IMR-90 (cell line): ENCODE data around the gene SAA1. TPM values are rescaled to one million over a fixed set of nuclear protein-coding genes. Genes with fewer than 3 reads are reported as not detected.

Source experiments
- ATAC-seq: fragments of 200-7000 bp; cut with Tn5 transposase; 2 replicates; pipeline ENCODE4 v1.9.1; 2020; ENCODE audit warnings: low read depth, mild to moderate bottlenecking, moderate library complexity
- BruUV-seq: library from RNA; stranded (reverse); fragments of 400-500 nt; replicated peaks from 2 replicates; lab custom pipeline; 2021; lab: Mats Ljungman, UMichigan
- CTCF ChIA-PET: fragments of 300-600 bp; formaldehyde crosslinking; extraction: SDS; loops from one replicate; lab custom pipeline; 2021; ENCODE audit warnings: antibody characterized with exemption; lab: Yijun Ruan, JAX
- POLR2A ChIA-PET: fragments of 300-600 bp; sonication (Branson Sonifier 250); formaldehyde crosslinking; loops from one replicate; lab custom pipeline; 2022; ENCODE audit warnings: antibody characterized with exemption; ENCODE audit not compliant: unreplicated experiment; lab: Charles Lee
- DNase-seq: peaks from one replicate; pipeline ENCODE4 v3.0.0; 2013
- H2AFZ ChIP-seq: replicated peaks from 2 replicates; pipeline ENCODE3; 2013; ENCODE audit warnings: low read length, mild to moderate bottlenecking; ENCODE audit not compliant: poor library complexity
- H2AK5ac ChIP-seq: 2 replicates; pipeline ENCODE4 v1.6.1; 2013; ENCODE audit warnings: low read depth, low read length, inconsistent platforms
- H2AK9ac ChIP-seq: replicated peaks from 2 replicates; pipeline ENCODE3; 2013; ENCODE audit warnings: mild to moderate bottlenecking, low read depth, low read length, moderate library complexity; ENCODE audit not compliant: poor library complexity
- H2BK120ac ChIP-seq: 2 replicates; pipeline ENCODE4 v1.6.1; 2013; ENCODE audit warnings: low read depth, low read length, inconsistent platforms
- H2BK15ac ChIP-seq: 3 replicates; pipeline ENCODE4 v1.6.1; 2013; ENCODE audit warnings: low read depth, low read length, inconsistent platforms
- H2BK20ac ChIP-seq: 2 replicates; pipeline ENCODE4 v1.6.1; 2013; ENCODE audit warnings: low read depth, mild to moderate bottlenecking, inconsistent platforms, low read length, moderate library complexity
- H2BK5ac ChIP-seq: 2 replicates; pipeline ENCODE4 v1.6.1; 2013; ENCODE audit warnings: mild to moderate bottlenecking, low read depth, low read length, inconsistent platforms; ENCODE audit not compliant: poor library complexity, severe bottlenecking
- H3K14ac ChIP-seq: replicated peaks from 2 replicates; pipeline ENCODE4 v1.6.1; 2013; ENCODE audit warnings: low read depth, low read length, inconsistent platforms
- H3K18ac ChIP-seq: 2 replicates; pipeline ENCODE4 v1.6.1; 2013; ENCODE audit warnings: low read depth, low read length, control low read depth
- H3K23ac ChIP-seq: 2 replicates; pipeline ENCODE4 v1.6.1; 2013; ENCODE audit warnings: low read depth, low read length, inconsistent platforms
- H3K27ac ChIP-seq: 2 replicates; pipeline ENCODE4 v1.5.1; 2013; ENCODE audit warnings: mild to moderate bottlenecking, control low read depth, low read length; ENCODE audit not compliant: insufficient read depth
- H3K27me3 ChIP-seq: 2 replicates; pipeline ENCODE4 v1.6.1; 2013; ENCODE audit warnings: low read length; ENCODE audit not compliant: control insufficient read depth, insufficient read depth
- H3K36me3 ChIP-seq: 2 replicates; pipeline ENCODE4 v1.6.1; 2013; ENCODE audit warnings: low read length, mixed read lengths; ENCODE audit not compliant: control insufficient read depth, insufficient read depth
- H3K4ac ChIP-seq: 2 replicates; pipeline ENCODE4 v1.6.1; 2013; ENCODE audit warnings: low read depth, low read length, inconsistent platforms
- H3K4me1 ChIP-seq: 2 replicates; pipeline ENCODE4 v1.6.1; 2013; ENCODE audit warnings: low read length, mixed read lengths; ENCODE audit not compliant: control insufficient read depth, insufficient read depth
- H3K4me2 ChIP-seq: 2 replicates; pipeline ENCODE4 v1.6.1; 2013; ENCODE audit warnings: low read depth, mild to moderate bottlenecking, control low read depth, low read length, moderate library complexity
- H3K4me3 ChIP-seq: 2 replicates; pipeline ENCODE4 v1.5.1; 2013; ENCODE audit warnings: low read depth, mild to moderate bottlenecking, control low read depth, low read length, moderate library complexity; ENCODE audit not compliant: insufficient read depth
- H3K56ac ChIP-seq: 2 replicates; pipeline ENCODE4 v1.6.1; 2013; ENCODE audit warnings: low read length, inconsistent platforms; ENCODE audit not compliant: insufficient read depth; ENCODE audit errors: extremely low read depth
- H3K79me1 ChIP-seq, 2 experiments: 2 replicates each; pipeline ENCODE4 v1.6.1; 2013; ENCODE audit warnings: low read length in 2 of 2, inconsistent platforms in 1 of 2, low read depth in 1 of 2
- H3K9ac ChIP-seq: 2 replicates; pipeline ENCODE4 v1.6.1; 2013; ENCODE audit warnings: low read depth, low read length, control low read depth
- H3K9me1 ChIP-seq: 2 replicates; pipeline ENCODE4 v1.6.1; 2013; ENCODE audit warnings: low read length, inconsistent platforms; ENCODE audit not compliant: insufficient read depth
- H3K9me3 ChIP-seq: 2 replicates; pipeline ENCODE4 v1.6.1; 2013; ENCODE audit warnings: low read length; ENCODE audit not compliant: control insufficient read depth, insufficient read depth
- H4K20me1 ChIP-seq: 2 replicates; pipeline ENCODE4 v1.6.1; 2013; ENCODE audit warnings: low read length, inconsistent platforms; ENCODE audit not compliant: insufficient read depth
- H4K5ac ChIP-seq: 2 replicates; pipeline ENCODE4 v1.6.1; 2013; ENCODE audit warnings: mild to moderate bottlenecking, low read depth, low read length, control low read depth
- H4K8ac ChIP-seq, 2 experiments: 2 replicates each; pipeline ENCODE4 v1.6.1; 2013; ENCODE audit warnings: low read depth in 2 of 2, low read length in 2 of 2, control low read depth in 1 of 2, inconsistent platforms in 1 of 2
- H4K91ac ChIP-seq: 2 replicates; pipeline ENCODE4 v1.6.1; 2013; ENCODE audit warnings: low read depth, low read length, inconsistent platforms; ENCODE audit not compliant: insufficient read depth
- CEBPB ChIP-seq: IDR thresholded peaks from 2 replicates; pipeline ENCODE4 v1.6.1; 2012; ENCODE audit warnings: low read depth, low read length, improper control_type of control experiment
- FOS ChIP-seq: fragments of 150-350 bp; IDR thresholded peaks from 2 replicates; pipeline ENCODE4 v1.6.1; 2016; ENCODE audit warnings: low read depth, low read length
- POLR2A ChIP-seq: IDR thresholded peaks from 2 replicates; pipeline ENCODE4 v1.6.1; 2012; ENCODE audit warnings: mild to moderate bottlenecking, low read depth, low read length
- RAD21 ChIP-seq: IDR thresholded peaks from 2 replicates; pipeline ENCODE4 v1.6.1; 2012; ENCODE audit warnings: low read length, improper control_type of control experiment
- RCOR1 ChIP-seq: IDR thresholded peaks from 2 replicates; pipeline ENCODE4 v1.6.1; 2012; ENCODE audit warnings: mild to moderate bottlenecking, low read length, improper control_type of control experiment; ENCODE audit not compliant: insufficient replicate concordance
- WGBS, 2 experiments: methylation state at CpG; one replicate each; pipeline versions ENCODE4 v1.1.5 to v1.1.7; 2013; ENCODE audit warnings: missing lambda C conversion rate in 2 of 2; ENCODE audit not compliant: insufficient read length in 1 of 2; ENCODE audit errors: extremely low coverage in 2 of 2; 5-methylcytosine and 5-hydroxymethylcytosine counted together
- dilution Hi-C: fragments of 300-500 bp; cut with HindIII; formaldehyde crosslinking; loops from one replicate; pipeline ENCODE4 v1.14.3; 2018; ENCODE audit warnings: low sequenced_read_pairs; ENCODE audit not compliant: unreplicated experiment
- in situ Hi-C: fragments of 300-500 bp; cut with MboI; formaldehyde crosslinking; loops from 3 replicates; pipeline ENCODE4 v1.14.3; 2019; ENCODE audit warnings: low sequenced_read_pairs, inconsistent platforms, mixed read lengths
- intact Hi-C: fragments of 100-400 bp; cut with micrococcal nuclease; formaldehyde crosslinking; loops from 2 replicates; pipeline ENCODE4 v1.10.0; 2022
- polyA plus RNA-seq, 3 experiments: library from polyadenylated mRNA; depleted of rRNA; stranded (reverse); fragments of >200 nt; gene quantifications; 2 replicates each; pipeline ENCODE4 v1.2.3, GENCODE V29; 2012; ENCODE audit warnings: low replicate concordance in 1 of 3
- total RNA-seq: library from RNA; depleted of rRNA; stranded (reverse); fragments of >200 nt; gene quantifications from 2 replicates; pipeline ENCODE4 v1.2.3, GENCODE V29; 2012
- TF ChIP-seq, protein P1 (sequence below): fragments of 150-350 bp; IDR thresholded peaks from 2 replicates; pipeline ENCODE4 v1.6.1; 2016; ENCODE audit warnings: low read depth, mild to moderate bottlenecking, low read length, moderate library complexity, borderline replicate concordance

SAA1 gene
- total and polyA plus RNA-seq, 2 of the 4 experiments (the other 2 are of a cell fraction): not detected

- dilution Hi-C loops (no loop called here), intact Hi-C loops (no loop called here), in situ Hi-C loops (no loop called here)
- H3K36me3 ChIP-seq: peaks cover 13% of the 10 kb centered on the region
- peaks cover 9% of the 10 kb centered on the region for H3K4me1 ChIP-seq
- no peak overlapping the region for H2AFZ ChIP-seq
- peak overlapping the region; percentile 59 for H2BK120ac ChIP-seq
- no peak overlapping the region for H3K4me3 ChIP-seq
- ChIA-PET CTCF (no interaction called here), POLR2A (interaction anchor here (0.8 kb wide), 1 partner anchor 69 kb away, joined by 5 read pairs; no protein-coding TSS in a partner anchor)
- no peak overlapping the region for H3K56ac ChIP-seq
- no peak overlapping the region; the same call in 1 of the 2 replicates for H2BK20ac ChIP-seq
- H4K91ac ChIP-seq: peak overlapping the region; percentile 66; the same call in 1 of the 2 replicates
- H3K79me1 ChIP-seq: peaks cover 22 to 42% of the 10 kb centered on the region in 2 experiments
- no TSS peak for BruUV-seq
- H2AK5ac ChIP-seq: peak overlapping the region; percentile 61; the same call in 1 of the 2 replicates
- ATAC-seq (peak; percentile 8; the same call in 1 of the 2 replicates), DNase-seq (peak; percentile 36)
- peak overlapping the region; percentile 52 for H3K18ac ChIP-seq
- H3K27me3 ChIP-seq: no peaks in the 10 kb centered on the region
- no peak overlapping the region for H3K23ac ChIP-seq
- H3K27ac ChIP-seq: peak overlapping the region; percentile 37; the same call in 1 of the 2 replicates
- H4K5ac ChIP-seq: 0 out of 2 replicates have a peak overlapping the region, but pooled peaks have one; percentile 4
- H3K9me1 ChIP-seq: peaks cover 6% of the 10 kb centered on the region; the same call in 1 of the 2 replicates
- no peak overlapping the region for H3K4me2 ChIP-seq
- no peak overlapping the region for H4K8ac ChIP-seq
- H3K9ac ChIP-seq: no peak overlapping the region
- no peak overlapping the region; the same call in 2 of the 3 replicates for H2BK15ac ChIP-seq
- WGBS, 2 experiments: 50% methylated on average over 1 of the region's 10 CpGs; no CpG with 5 or more reads in 1 of the 2 experiments
- H2BK5ac ChIP-seq: peak overlapping the region; percentile 21
- peak overlapping the region; percentile 31 for H3K4ac ChIP-seq
- no peak overlapping the region for H2AK9ac ChIP-seq
- TF ChIP-seq, protein P1, sequence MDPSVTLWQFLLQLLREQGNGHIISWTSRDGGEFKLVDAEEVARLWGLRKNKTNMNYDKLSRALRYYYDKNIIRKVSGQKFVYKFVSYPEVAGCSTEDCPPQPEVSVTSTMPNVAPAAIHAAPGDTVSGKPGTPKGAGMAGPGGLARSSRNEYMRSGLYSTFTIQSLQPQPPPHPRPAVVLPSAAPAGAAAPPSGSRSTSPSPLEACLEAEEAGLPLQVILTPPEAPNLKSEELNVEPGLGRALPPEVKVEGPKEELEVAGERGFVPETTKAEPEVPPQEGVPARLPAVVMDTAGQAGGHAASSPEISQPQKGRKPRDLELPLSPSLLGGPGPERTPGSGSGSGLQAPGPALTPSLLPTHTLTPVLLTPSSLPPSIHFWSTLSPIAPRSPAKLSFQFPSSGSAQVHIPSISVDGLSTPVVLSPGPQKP: no peak
- TF ChIP-seq FOS (no peak), RCOR1 (no peak), RAD21 (no peak), CEBPB (no peak), POLR2A (no peak)
- no peaks in the 10 kb centered on the region for H4K20me1 ChIP-seq
- H3K14ac ChIP-seq: 0 out of 2 replicates have a peak overlapping the region, but pooled peaks have one; percentile 1
- H3K9me3 ChIP-seq: no peaks in the 10 kb centered on the region
Measured at GRCh38 chr11:18313965-18314763, 48.1 kb downstream of the SAA1 start.
